HG02938 (cell line): ENCODE results near the gene RTCA.
"Not testable (repeated sequence)": the region's sequence is repeated elsewhere in the genome, so short reads cannot be mapped to it uniquely, and the experiment has no call there.

ENCODE experiments used
- ATAC-seq: cut with Tn5 transposase; IDR thresholded peaks from one replicate; pipeline ENCODE4 v1.9.1; 2021; ENCODE audit warnings: mild to moderate bottlenecking, moderate library complexity; ENCODE audit not compliant: unreplicated experiment

Gene RTCA

DNA sequence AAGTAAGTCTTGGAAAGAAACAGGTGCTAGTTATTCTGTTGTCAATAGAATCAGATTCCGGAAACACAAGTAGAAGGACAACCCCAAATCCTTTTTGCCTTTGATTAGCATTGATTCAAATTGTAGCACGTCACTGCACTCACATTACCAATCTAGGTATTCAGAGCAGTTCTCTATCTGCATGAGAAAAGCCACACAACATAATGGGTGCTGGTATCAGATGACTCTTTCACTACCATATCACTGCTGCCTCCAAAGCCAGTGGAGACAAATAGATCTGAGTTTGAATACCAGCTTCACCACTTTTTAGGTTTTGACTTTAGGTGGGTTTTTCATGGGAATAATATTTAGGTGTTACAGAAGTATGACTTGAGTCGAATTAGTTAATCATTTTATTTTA is 38.9 kb downstream of the RTCA start:
- no peak for ATAC-seq

GRCh38 chr1:100305954-100306353 is 39.9 kb downstream of the RTCA start:
- ATAC-seq = no peak

GRCh38 chr1:100306735-100307313 is 40.8 kb downstream of the RTCA start:
- ATAC-seq = no peak

DNA sequence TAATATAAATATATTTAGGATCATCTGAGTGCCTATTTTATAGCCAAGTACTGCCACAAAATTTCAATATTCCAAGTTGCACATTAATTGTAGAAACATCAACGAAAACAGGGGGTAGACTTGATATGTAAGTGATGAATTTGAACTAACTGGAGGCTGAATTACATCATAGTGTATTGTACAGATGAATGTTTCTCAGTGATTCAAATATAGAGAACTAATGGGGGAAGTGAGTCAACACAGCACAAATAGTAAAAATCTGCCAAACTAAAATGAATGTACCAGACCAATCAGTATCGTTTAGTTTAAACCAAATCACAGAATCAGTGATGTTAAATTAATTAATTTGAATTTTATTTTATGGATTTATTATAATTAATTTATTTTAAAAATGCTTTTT is 42.8 kb downstream of the RTCA start:
- no peak for ATAC-seq

DNA sequence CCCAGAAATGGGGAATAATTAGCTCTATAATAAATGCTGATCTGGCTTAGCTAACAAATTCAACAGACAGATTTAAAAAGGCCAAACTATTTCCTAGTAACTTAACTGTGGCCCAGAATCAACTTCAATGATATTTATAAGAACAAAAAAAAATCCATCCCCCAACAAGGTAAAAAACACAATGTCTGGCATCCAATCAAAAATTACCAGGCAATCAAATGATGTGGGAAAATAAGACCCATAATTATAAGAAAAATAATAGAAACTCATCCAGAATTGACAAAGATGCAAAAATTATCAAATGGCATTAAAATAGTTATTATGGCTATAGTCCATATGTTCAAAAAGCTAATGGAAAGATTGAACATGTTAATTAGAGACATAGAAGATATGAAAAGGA is 43.8 kb downstream of the RTCA start:
- ATAC-seq = no peak

GRCh38 chr1:100313382-100313781 is 47.4 kb downstream of the RTCA start:
- no peak for ATAC-seq

DNA sequence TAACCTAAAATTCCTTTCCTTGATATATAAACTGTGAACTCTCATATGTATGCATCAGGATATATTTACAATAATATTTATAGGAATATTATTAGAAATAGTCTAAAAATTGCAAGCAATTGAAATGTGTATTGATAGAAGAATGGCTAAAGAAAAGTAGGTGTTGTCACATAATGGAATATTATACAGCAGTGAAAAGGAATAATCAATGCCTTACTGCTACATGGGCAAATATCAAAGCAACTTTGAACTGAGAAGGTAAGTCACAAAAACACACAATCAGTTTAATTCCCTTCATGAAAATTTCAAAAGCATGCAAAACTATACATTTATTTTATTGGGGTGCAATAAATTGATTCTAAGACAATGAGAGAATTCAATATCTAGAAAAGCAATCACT is 50.6 kb downstream of the RTCA start:
- no peak for ATAC-seq

DNA sequence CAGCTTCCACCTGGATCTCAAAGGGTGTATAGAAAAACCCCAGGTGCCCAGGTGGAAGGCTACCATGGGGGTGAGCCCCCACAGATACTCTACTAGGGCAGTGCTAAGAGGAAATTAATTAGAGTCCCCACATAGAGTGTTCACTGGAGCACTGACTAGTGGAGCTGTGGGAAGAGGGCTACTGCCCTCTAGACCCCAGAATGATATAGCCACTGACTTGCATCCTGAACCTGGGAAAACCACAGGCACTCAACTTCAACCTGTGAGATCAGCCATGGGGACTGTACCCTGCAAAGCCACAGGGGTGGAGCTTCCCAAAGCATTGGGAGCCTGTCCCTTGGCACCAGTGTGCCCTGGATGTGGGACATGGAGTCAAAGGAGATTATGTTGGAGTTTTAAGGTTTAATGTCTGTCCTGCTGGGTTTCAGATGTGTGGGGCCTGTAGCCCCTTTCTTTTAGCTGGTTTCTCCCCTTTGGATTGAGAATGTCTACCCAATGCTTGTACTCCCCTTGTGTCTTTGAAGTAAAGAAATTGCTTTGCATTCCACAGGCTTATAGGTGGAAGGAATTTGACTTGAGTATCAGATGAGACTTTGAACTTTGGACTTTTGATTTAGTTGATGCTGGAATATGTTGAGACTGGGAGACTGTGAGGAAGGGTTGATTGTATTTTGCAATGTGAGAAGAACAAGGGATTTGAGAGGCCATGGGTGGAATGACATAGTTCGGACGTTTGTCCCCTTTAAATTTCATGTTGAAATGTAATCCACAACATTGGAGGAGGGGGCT is 54.5 kb downstream of the RTCA start:
- no peak for ATAC-seq

GRCh38 chr1:100321100-100321493 is 55.1 kb downstream of the RTCA start:
- ATAC-seq = no peak

DNA sequence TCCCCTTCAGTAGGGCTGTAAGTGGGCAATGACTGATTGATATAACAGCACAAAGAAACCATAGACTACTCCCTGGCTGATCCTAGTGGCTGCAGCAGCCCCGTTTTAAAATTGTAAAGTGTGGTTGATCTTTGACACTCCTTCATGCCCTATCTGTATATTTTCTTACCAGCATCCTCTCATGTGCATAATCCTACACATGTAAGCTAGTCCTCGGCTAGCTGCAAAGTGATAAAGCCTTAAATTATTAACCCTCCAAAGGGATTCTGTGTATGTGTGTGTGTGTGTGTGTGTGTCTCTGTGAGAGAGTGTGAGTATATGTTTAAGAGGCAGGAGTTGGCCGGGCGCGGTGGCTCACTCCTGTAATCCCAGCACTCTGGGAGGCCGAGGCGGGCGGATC is 55.5 kb downstream of the RTCA start:
- ATAC-seq = no peak

- peak; percentile 60 for ATAC-seq
Measured at GRCh38 chr1:100322436-100323211, 56.6 kb downstream of the RTCA start.

DNA sequence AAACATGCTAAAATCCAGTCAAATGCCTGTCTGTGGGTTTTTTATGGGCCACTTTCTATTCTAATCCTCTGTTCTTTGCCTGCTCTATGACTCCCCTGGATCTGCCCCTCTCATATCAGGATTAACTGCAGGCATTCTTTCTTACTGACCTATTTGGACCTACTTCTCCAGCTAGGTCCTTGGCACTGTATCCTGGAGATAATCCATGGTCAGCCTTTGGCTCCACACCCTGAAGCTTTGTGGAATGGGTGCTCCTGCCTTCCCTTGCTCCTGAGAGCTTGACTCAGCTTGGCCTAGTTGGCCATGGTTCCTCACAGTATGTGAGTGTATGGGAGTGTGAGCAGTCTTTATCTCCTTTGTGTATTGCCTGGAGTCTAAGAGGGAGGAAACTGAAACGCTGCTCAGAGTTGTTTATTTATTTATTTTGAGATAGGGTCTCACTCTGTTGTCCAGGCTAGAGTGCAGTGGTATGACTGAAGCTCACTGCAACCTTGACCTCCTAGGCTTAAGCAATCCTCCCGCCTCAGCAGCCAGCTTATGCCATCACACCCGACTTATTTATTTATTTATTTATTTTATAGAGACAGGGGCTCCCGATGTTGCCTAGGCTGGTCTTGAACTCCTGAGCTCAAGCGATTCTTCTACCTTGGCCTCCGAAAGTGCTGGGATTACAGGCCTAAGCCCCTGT is 57.5 kb downstream of the RTCA start:
- ATAC-seq = no peak

DNA sequence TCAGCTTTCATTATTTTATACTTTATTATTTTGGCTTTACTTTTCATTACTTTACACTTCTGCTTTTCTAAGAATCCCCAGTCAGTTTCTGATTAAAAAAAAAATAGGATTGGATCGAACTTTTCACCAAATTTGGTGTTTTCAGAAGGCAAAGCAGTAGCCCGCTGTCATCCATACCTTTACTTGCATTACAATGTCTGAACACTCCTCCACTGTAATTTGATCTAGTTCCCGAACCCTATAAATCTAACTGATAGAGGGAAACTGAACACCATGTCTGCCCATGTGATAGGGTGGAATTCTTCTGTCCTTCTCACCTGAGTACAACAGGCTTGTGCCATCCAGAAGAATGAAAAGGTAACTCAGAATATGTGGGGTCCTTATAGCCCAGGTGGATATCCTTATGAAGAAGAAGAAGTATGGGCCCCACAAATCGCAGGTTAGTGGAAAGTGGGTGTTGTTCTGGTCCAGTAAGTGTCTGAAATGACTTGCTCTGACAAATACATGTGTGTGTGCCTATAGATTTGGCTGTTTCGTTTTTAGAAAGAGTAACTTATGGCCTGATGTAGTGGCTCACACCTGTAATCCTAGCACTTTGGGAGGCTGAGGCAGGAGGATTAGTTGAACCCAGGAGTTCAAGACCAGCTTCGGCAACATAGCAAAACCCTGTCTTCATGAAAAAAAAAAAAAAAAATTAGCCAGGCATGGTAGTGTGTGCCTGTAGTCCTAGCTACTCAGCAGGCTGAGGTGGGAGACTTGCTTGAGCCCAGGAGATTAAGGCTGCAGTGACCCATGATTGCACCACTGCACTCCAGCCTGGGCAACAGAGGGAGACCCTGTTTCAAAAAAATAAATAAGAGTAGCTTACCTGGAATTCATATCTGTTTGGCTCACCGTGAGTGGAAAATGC is 59.7 kb downstream of the RTCA start:
- ATAC-seq = no peak

GRCh38 chr1:100326325-100326670 is 60.3 kb downstream of the RTCA start:
- ATAC-seq = not testable (repeated sequence)

- ATAC-seq = no peak
Measured at GRCh38 chr1:100328133-100328532, 62.1 kb downstream of the RTCA start.

DNA sequence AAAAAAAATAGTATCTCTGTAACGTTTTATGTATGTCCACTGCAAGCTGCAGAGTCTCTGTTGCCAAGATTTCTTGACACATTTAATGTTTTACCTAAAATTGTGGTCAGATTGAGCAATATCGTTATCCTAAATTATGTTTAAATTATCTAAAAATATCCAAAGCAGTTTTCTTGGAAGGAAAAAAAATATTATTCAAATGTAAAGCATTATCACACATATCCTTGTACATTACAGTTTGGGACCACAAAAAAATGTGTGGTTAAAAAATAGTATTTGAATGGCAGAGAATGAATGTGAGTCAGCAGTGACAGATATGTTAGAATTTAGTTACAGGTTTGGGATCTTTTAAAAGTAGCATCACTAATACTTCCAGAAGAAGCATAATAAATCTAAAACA is 65.1 kb downstream of the RTCA start:
- not testable (repeated sequence) for ATAC-seq

GRCh38 chr1:100332331-100332730 is 66.3 kb downstream of the RTCA start:
- ATAC-seq = no peak

DNA sequence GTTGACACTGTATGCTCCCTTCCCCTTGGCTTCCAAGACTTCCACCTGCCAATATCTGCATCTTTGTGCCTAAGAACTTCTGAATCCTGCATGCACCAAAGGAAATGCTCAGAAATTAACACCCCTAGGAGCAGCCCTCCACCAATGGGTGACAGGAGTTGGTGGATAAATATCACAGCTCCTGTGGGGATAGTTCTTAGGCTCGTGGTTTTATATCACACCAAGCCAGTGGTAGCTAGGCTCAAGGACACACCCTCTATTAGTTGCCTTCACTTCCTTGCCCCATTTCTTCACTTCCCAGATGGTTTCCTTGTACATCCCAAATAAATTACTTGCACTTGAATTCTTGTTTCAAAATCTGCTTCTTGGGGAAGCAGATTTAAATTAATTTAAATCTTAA is 69.4 kb downstream of the RTCA start:
- ATAC-seq = no peak

DNA sequence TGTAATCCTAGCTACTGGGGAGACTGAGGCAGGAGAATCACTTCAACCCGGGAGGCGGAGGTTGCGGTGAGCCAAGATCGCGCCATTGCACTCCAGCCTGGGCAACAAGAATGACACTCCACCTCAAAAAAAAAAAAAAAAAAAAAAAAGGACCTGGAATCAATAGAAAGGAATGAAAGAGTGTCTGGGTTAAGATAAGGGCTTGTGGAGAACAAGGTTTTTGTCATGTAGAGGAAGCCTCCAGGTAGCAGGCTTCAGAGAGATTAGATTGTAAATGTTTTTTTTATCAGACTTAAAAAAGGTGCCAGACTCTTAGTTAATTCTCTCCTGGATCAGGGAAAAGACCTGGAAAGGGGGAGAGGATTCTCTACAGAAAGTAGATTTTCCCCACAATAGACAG is 71.9 kb downstream of the RTCA start:
- not testable (repeated sequence) for ATAC-seq

DNA sequence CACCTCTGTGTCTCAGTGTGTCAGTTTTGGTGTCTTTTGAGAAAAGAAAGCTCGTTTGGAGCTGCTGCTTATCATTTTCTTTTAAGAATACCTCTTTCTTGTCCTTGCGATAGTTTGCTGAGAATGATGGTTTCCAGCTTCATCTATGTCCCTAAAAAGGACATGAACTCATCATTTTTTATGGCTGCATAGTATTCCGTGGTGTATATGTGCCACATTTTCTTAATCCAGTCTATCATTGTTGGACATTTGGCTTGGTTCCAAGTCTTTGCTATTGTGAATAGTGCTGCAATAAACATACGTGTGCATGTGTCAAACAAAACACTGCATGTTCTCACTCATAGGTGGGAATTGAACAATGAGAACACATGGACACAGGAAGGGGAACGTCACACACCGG is 73.7 kb downstream of the RTCA start:
- ATAC-seq = not testable (repeated sequence)
